A549 treated with Hydrocortisone at 1 μM for 4 hours (cell line): ENCODE results near the gene LYSMD3. TPM values are rescaled to one million over a fixed set of nuclear protein-coding genes. Genes with fewer than 3 reads are reported as not detected.

Experiments used
- total RNA-seq: library from RNA; stranded (reverse); fragments of 200-300 nt; extraction: Qiagen RNA extraction; gene quantifications from 5 replicates; pipeline ENCODE4 v1.2.3, GENCODE V29; 2022

Gene LYSMD3
- 7.6 to 14.1 TPM (median 10.6 TPM) in 5 replicates for total RNA-seq

GRCh38 chr5:90529194-90529938, at the start of gene LYSMD3:
LYSMD3 (minus strand) TSS chr5:90529584; CDS start chr5:90525289, 4,295 bp downstream.

DNA sequence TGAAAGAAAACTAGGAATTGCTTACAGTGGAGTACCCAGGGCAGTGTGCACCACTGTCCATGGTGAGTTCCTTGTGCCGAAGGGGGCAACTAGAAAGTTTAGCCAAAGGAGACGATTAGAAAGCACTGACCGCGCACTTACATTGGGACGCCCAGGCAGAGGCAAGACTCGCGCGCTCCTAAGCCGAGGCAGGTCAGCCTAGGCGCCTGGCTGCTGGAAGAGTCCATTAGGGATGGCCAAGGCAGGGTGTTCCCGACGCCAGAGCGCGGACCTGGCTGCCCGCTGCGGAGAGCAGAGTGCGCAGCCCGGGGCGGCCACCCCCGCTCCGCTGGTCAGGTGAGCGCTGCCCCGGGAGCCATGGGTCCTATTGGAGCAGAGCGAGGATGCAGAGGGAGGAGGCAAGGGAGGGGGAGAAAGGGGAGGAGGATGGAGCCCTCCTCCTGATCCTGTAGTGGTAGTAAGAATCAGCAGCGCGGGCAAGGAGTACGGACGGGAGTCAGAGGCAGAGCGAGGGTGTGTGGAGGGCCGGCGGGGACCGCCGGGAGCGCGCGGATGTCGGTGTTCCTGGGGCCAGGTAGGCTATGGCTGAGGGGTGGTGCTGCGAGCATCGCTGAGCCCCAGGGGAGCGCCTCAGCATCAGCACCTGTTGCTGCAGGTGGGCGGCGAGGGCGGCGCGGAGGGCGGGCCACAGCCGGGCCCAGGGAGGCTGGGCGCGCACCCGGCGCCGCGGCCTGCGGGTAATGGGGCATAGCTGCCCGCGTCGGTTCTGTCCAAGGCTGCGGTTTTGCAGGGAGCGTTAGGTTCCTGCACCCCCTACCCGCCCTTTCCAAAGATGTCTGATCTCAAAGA, 29.2 kb upstream of the LYSMD3 start, which contains the start of gene ADGRV1:
Gene ADGRV1, plus strand, starts transcription at position 454 of the 849 bp plus-strand sequence. Its CDS starts 99 bp downstream, at position 553.

GRCh38 chr5:90474235-90475107, 54.9 kb downstream of the LYSMD3 start, which contains the start of the genes MBLAC2 and POLR3G:
MBLAC2 (minus strand) TSS chr5:90474771; CDS start chr5:90474292, 479 bp downstream.
POLR3G (plus strand) TSS chr5:90474864; CDS start chr5:90485568, 10,704 bp downstream.

Other genes starting within 250 kb of the LYSMD3 start
- gene CETN3, start 119.8 kb downstream of the LYSMD3 start, total RNA-seq = 17.6 to 23.6 TPM (median 22.4 TPM) in 5 replicates
- 2.0 to 3.0 TPM (median 2.5 TPM) in 5 replicates for gene MBLAC2, start 54.8 kb downstream of the LYSMD3 start, total RNA-seq
- 12.7 to 19.8 TPM (median 15.8 TPM) in 5 replicates for gene POLR3G, start 54.7 kb downstream of the LYSMD3 start, total RNA-seq
- 0.44 to 1.2 TPM (median 0.56 TPM) in 5 replicates for gene ADGRV1, start 29.2 kb upstream of the LYSMD3 start, total RNA-seq